Body of pancreas (tissue), 4 donors: Measurements from ENCODE around the gene SYT9.

Experiments used
- CTCF ChIP-seq, 7 experiments: fragments of 450-650 bp in 4 of 7; fragments of 200-600 bp in 3 of 7; sonication (generic) in 3 of 7; IDR thresholded peaks; one replicate each; pipeline ENCODE4 v1.5.1; 2016 to 2019; ENCODE audit warnings: antibody characterized with exemption in 7 of 7
- POLR2A ChIP-seq, 3 donors: fragments of 450-650 bp; IDR thresholded peaks; one replicate each; pipeline ENCODE4 v1.6.1; 2016; ENCODE audit warnings: antibody characterized with exemption in 3 of 3, mild to moderate bottlenecking in 2 of 3

GRCh38 chr11:7450836-7451235 is 199.1 kb downstream of the SYT9 start:
- no peak for TF ChIP-seq CTCF (IDR thresholded peaks at IDR 0.05)
- TF ChIP-seq POLR2A (IDR thresholded peaks at IDR 0.05): no peak
